HepG2 (cell line): Measurements from ENCODE around the gene DLG2. TPM values are rescaled to one million over a fixed set of nuclear protein-coding genes. Genes with fewer than 3 reads are reported as not detected.

Experiments
- ATAC-seq: fragments of 200-7000 bp; cut with Tn5 transposase; 3 replicates; pipeline ENCODE4 v1.9.1; 2020; ENCODE audit warnings: mild to moderate bottlenecking, moderate library complexity
- BruUV-seq: library from RNA; stranded (reverse); fragments of 400-500 nt; replicated peaks from 2 replicates; lab custom pipeline; 2021; lab: Mats Ljungman, UMichigan
- CTCF ChIA-PET: fragments of 300-600 bp; formaldehyde crosslinking; extraction: SDS; loops from one replicate; lab custom pipeline; 2021; ENCODE audit warnings: low total read pairs, inconsistent platforms, low intra/inter-chr PET ratio; lab: Yijun Ruan, JAX
- POLR2A ChIA-PET: fragments of 350-600 bp; sonication (Branson Sonifier 250); formaldehyde crosslinking; loops from one replicate; lab custom pipeline; 2020; ENCODE audit warnings: antibody characterized with exemption, inconsistent platforms; lab: Yijun Ruan, JAX
- DNase-seq: peaks from one replicate; pipeline ENCODE4 v3.0.0-alpha.2; 2015; ENCODE audit warnings: low spot score
- FAIRE-seq: peaks from 3 replicates; lab custom pipeline; 2011; peaks lifted over from hg19 to GRCh38; lab: Jason Lieb, UNC
- H2AFZ ChIP-seq: one replicate; pipeline ENCODE4 v1.6.1; 2011; ENCODE audit warnings: low read length, inconsistent platforms
- H3K27ac ChIP-seq: fragments of 300-600 bp; 3 replicates; pipeline ENCODE4 v1.8.0; 2011; ENCODE audit warnings: mixed run types, mild to moderate bottlenecking, mixed read lengths, low read length, inconsistent platforms; ENCODE audit not compliant: insufficient read depth; ENCODE audit errors: extremely low read length
- H3K27me3 ChIP-seq, 2 experiments: fragments of 200-600 bp in 1 of 2; 2 replicates in 1 of 2; 3 replicates in 1 of 2; pipeline versions ENCODE4 v1.6.0 to v1.8.0; 2011; ENCODE audit warnings: low read length in 2 of 2, mild to moderate bottlenecking in 2 of 2, moderate library complexity in 2 of 2, inconsistent platforms in 1 of 2; ENCODE audit not compliant: insufficient read depth in 2 of 2, control insufficient read depth in 1 of 2
- H3K36me3 ChIP-seq, 2 experiments: fragments of 200-600 bp in 1 of 2; replicated peaks in 1 of 2; 2 replicates in 1 of 2; 3 replicates in 1 of 2; pipeline versions ENCODE4 v1.5.1 to v1.8.0; 2011; ENCODE audit warnings: low read length in 2 of 2, inconsistent platforms in 1 of 2; ENCODE audit not compliant: insufficient read depth in 2 of 2, control insufficient read depth in 1 of 2
- H3K4me1 ChIP-seq: 2 replicates; pipeline ENCODE4 v1.5.1; 2012; ENCODE audit warnings: low read length, inconsistent platforms; ENCODE audit not compliant: insufficient read depth
- H3K4me2 ChIP-seq: 2 replicates; pipeline ENCODE4 v1.6.0; 2011; ENCODE audit warnings: low read depth, low read length, inconsistent platforms
- H3K4me3 ChIP-seq, 3 experiments: fragments of 200-600 bp in 1 of 3; sonication (generic), shearing (Covaris generic) in 1 of 3; replicated peaks in 1 of 3; 2 replicates each; pipeline ENCODE4 v1.5.1; 2011 to 2016; ENCODE audit warnings: low read length in 3 of 3, inconsistent platforms in 2 of 3, low read depth in 2 of 3, mild to moderate bottlenecking in 2 of 3, control low read depth in 1 of 3, mixed read lengths in 1 of 3; ENCODE audit not compliant: insufficient read depth in 1 of 3
- H3K79me2 ChIP-seq: one replicate; pipeline ENCODE4 v1.6.1; 2011; ENCODE audit warnings: low read length, inconsistent platforms; ENCODE audit not compliant: insufficient read depth
- H3K9ac ChIP-seq: 2 replicates; pipeline ENCODE4 v1.6.0; 2011; ENCODE audit warnings: mild to moderate bottlenecking, low read depth, low read length, inconsistent platforms; ENCODE audit not compliant: insufficient read depth
- H3K9me3 ChIP-seq: 2 replicates; pipeline ENCODE4 v1.5.1; 2012; ENCODE audit warnings: mild to moderate bottlenecking, low read length
- H4K20me1 ChIP-seq: 2 replicates; pipeline ENCODE4 v1.6.0; 2011; ENCODE audit warnings: inconsistent platforms, mild to moderate bottlenecking, low read length, moderate library complexity; ENCODE audit not compliant: insufficient read depth
- BHLHE40 ChIP-seq: IDR thresholded peaks from 2 replicates; pipeline ENCODE4 v1.6.1; 2011; ENCODE audit warnings: low read length, improper control_type of control experiment
- DZIP1 ChIP-seq: sonication (generic); formaldehyde crosslinking; IDR thresholded peaks from 2 replicates; pipeline ENCODE4 v1.5.0; 2020; ENCODE audit warnings: mild to moderate bottlenecking, missing genetic modification reagents
- HNRNPK ChIP-seq: fragments of 200-400 bp; formaldehyde crosslinking; IDR thresholded peaks from 2 replicates; pipeline ENCODE4 v1.6.1; 2018; ENCODE audit warnings: low read length, low read depth, moderate library complexity, mild to moderate bottlenecking; ENCODE audit not compliant: poor library complexity, severe bottlenecking
- IRF1 ChIP-seq: sonication (generic); formaldehyde crosslinking; IDR thresholded peaks from 2 replicates; pipeline ENCODE4 v1.4.0; 2020; ENCODE audit warnings: low read depth, mild to moderate bottlenecking, missing genetic modification reagents
- MNT ChIP-seq: fragments of 450-650 bp; IDR thresholded peaks from 2 replicates; pipeline ENCODE4 v1.6.1; 2016
- PHB2 ChIP-seq: fragments of 450-650 bp; IDR thresholded peaks from 2 replicates; pipeline ENCODE4 v1.6.1; 2018; ENCODE audit not compliant: partially characterized antibody
- RFX1 ChIP-seq: fragments of 450-650 bp; IDR thresholded peaks from 2 replicates; pipeline ENCODE4 v1.6.1; 2017
- RFX3 ChIP-seq: IDR thresholded peaks from 2 replicates; pipeline ENCODE4 v1.6.1; 2016; ENCODE audit warnings: missing biosample characterization, missing genetic modification reagents
- ZNF800 ChIP-seq: sonication (generic); formaldehyde crosslinking; IDR thresholded peaks from 2 replicates; pipeline ENCODE4 v1.4.0; 2020; ENCODE audit warnings: missing genetic modification reagents
- WGBS: methylation state at CpG from one replicate; pipeline ENCODE4 v1.1.6; 2017; ENCODE audit warnings: low lambda C conversion rate; 5-methylcytosine and 5-hydroxymethylcytosine counted together
- in situ Hi-C: cut with HindIII; loops from 2 replicates; pipeline ENCODE4 v1.10.0; 2017; ENCODE audit warnings: low pct_unique_long_range_greater_than_20kb; ENCODE audit not compliant: extremely low pct_ligation_motif_present
- intact Hi-C: fragments of 100-400 bp; cut with micrococcal nuclease; formaldehyde crosslinking; loops from one replicate; pipeline ENCODE4 v1.10.0; 2022; ENCODE audit not compliant: unreplicated experiment
- polyA plus RNA-seq, 8 experiments: library from polyadenylated mRNA; depleted of rRNA in 3 of 8; stranded (reverse) in 7 of 8; unstranded in 1 of 8; fragments of >200 nt; fragmentation: Illumina TruSeq in 4 of 8; extraction: Trizol in 4 of 8; gene quantifications; 2 replicates each; pipeline versions ENCODE4 v1.2.1 to v1.2.3, GENCODE V29; 2011 to 2016; ENCODE audit warnings: low read depth in 4 of 8, missing spikeins in 1 of 8, mixed read lengths in 1 of 8; ENCODE audit not compliant: insufficient read depth in 1 of 8
- total RNA-seq, 5 experiments: library from RNA; depleted of rRNA; stranded (reverse); fragments of >200 nt; fragmentation: Illumina TruSeq; extraction: Trizol; gene quantifications; 2 replicates each; pipeline ENCODE4 v1.2.3, GENCODE V29; 2016; ENCODE audit warnings: low read depth in 1 of 5

The DLG2 gene
- total and polyA plus RNA-seq, 2 of the 13 experiments (the other 11 are each of a cell fraction or from before 2014, with no cell fraction given) = 0.46 to 1.0 TPM

- DNase-seq = no peak
These were observed 732.5 kb downstream of the DLG2 start for GRCh38 chr11:84894666-84895065.

GRCh38 chr11:84890676-84891075 lies 736.5 kb downstream of the DLG2 start:
- Histone ChIP-seq H3K27me3 (no peaks in the 10 kb centered on the region), H3K36me3 (no peaks in the 10 kb centered on the region)
- WGBS = 4% methylated on average over 2 of the region's 3 CpGs
- TF ChIP-seq ZNF800 (no peak), MNT (no peak), HNRNPK (no peak), IRF1 (CRISPR knock-in tag) (no peak), BHLHE40 (no peak), DZIP1 (CRISPR knock-in tag) (no peak), PHB2 (no peak), RFX1 (peak; percentile 37; the same call in 1 of the 2 replicates)
- TF ChIP-seq, all 625 proteins: peak for 1
- ChIA-PET CTCF (no interaction called here), POLR2A (no interaction called here)
- Histone ChIP-seq H3K9ac (no peak overlapping the region), H4K20me1 (no peaks in the 10 kb centered on the region), H3K4me2 (no peak overlapping the region), H2AFZ (no peak overlapping the region), H3K4me3 (no peak overlapping the region), H3K27ac (no peak overlapping the region), H3K9me3 (no peaks in the 10 kb centered on the region), H3K79me2 (no peaks in the 10 kb centered on the region), H3K4me1 (no peaks in the 10 kb centered on the region)
- in situ Hi-C loops = no loop called here
- DNase-seq (no peak), ATAC-seq (no peak), FAIRE-seq (no peak)
- no TSS peak for BruUV-seq
- intact Hi-C loops = no loop called here

More at GRCh38 chr11:84894666-84895065, 732.5 kb downstream of the DLG2 start:
- Histone ChIP-seq H3K79me2 (no peaks in the 10 kb centered on the region), H3K27me3 (no peaks in the 10 kb centered on the region), H3K4me2 (no peak overlapping the region), H3K9me3 (no peaks in the 10 kb centered on the region), H4K20me1 (no peaks in the 10 kb centered on the region), H3K4me3 (no peak overlapping the region), H3K4me1 (no peaks in the 10 kb centered on the region), H3K27ac (no peak overlapping the region), H2AFZ (no peak overlapping the region), H3K36me3 (no peaks in the 10 kb centered on the region), H3K9ac (no peak overlapping the region)
- TF ChIP-seq RFX3 = no peak
- 0% methylated on average over 1 of the region's 2 CpGs for WGBS
- ATAC-seq (no peak), FAIRE-seq (no peak)
- in situ Hi-C loops = no loop called here
- CTCF ChIA-PET = no interaction called here
- intact Hi-C loops = no loop called here
- no TSS peak for BruUV-seq
- POLR2A ChIA-PET = no interaction called here
